PC-3 (cell line): Measurements from ENCODE around the gene SH3D21. TPM values are rescaled to one million over a fixed set of nuclear protein-coding genes. Genes with fewer than 3 reads are reported as not detected.
A peak's percentile ranks its signal among the peaks of the same experiment; 100 is the strongest.

ENCODE experiments used
- ATAC-seq: fragments of 200-7000 bp; cut with Tn5 transposase; 2 replicates; pipeline ENCODE4 v1.9.1; 2020; ENCODE audit warnings: mild to moderate bottlenecking, moderate library complexity
- Bru-seq: library from RNA; stranded (reverse); fragments of 400-500 nt; gene quantifications from one replicate; lab custom pipeline; 2021; lab: Mats Ljungman, UMichigan
- BruChase-seq, 2 experiments: library from RNA; stranded (reverse); fragments of 400-500 nt; gene quantifications; one replicate each; lab custom pipeline; 2021; lab: Mats Ljungman, UMichigan
- BruUV-seq: library from RNA; stranded (reverse); fragments of 400-500 nt; replicated peaks from 2 replicates; lab custom pipeline; 2021; lab: Mats Ljungman, UMichigan
- CTCF ChIA-PET: fragments of 300-600 bp; sonication (Branson Sonifier 250); formaldehyde crosslinking; loops from one replicate; lab custom pipeline; 2022; ENCODE audit warnings: antibody characterized with exemption; lab: Charles Lee
- POLR2A ChIA-PET: fragments of 300-600 bp; sonication (Branson Sonifier 250); formaldehyde crosslinking; loops from one replicate; lab custom pipeline; 2022; ENCODE audit warnings: antibody characterized with exemption; ENCODE audit not compliant: unreplicated experiment; lab: Charles Lee
- DNase-seq: peaks from one replicate; pipeline ENCODE4 v3.0.0-alpha.2; 2015
- H2AFZ ChIP-seq: fragments of 300-600 bp; sonication (generic); 2 replicates; pipeline ENCODE4 v1.6.0; 2016; ENCODE audit warnings: antibody characterized with exemption, low read length
- H3F3A ChIP-seq: fragments of 300-600 bp; sonication (generic); one replicate; pipeline ENCODE4 v1.6.0; 2017; ENCODE audit warnings: antibody characterized with exemption, low read length, control low read depth, mild to moderate bottlenecking; ENCODE audit not compliant: unreplicated experiment
- H3K27ac ChIP-seq: fragments of 300-600 bp; sonication (generic); 2 replicates; pipeline ENCODE4 v1.5.1; 2016; ENCODE audit warnings: mild to moderate bottlenecking, low read length
- H3K27me3 ChIP-seq: fragments of 300-600 bp; sonication (generic); 2 replicates; pipeline ENCODE4 v1.6.1; 2016; ENCODE audit warnings: low read length, mixed read lengths
- H3K36me3 ChIP-seq: fragments of 300-600 bp; sonication (generic); 2 replicates; pipeline ENCODE4 v1.6.1; 2016; ENCODE audit warnings: low read depth, mixed run types, low read length, mixed read lengths
- H3K4me1 ChIP-seq: fragments of 300-600 bp; sonication (generic); 2 replicates; pipeline ENCODE4 v1.5.1; 2016; ENCODE audit warnings: low read length; ENCODE audit not compliant: insufficient read depth
- H3K4me2 ChIP-seq: fragments of 300-600 bp; sonication (generic); 2 replicates; pipeline ENCODE4 v1.6.0; 2016; ENCODE audit warnings: low read length
- H3K4me3 ChIP-seq: fragments of 300-600 bp; sonication (generic); 2 replicates; pipeline ENCODE4 v1.5.1; 2016; ENCODE audit warnings: mild to moderate bottlenecking, low read length, mixed read lengths
- H3K79me2 ChIP-seq: fragments of 300-600 bp; sonication (generic); 2 replicates; pipeline ENCODE4 v1.6.1; 2017; ENCODE audit warnings: low read length, mixed read lengths
- H3K9ac ChIP-seq: fragments of 300-600 bp; sonication (generic); 2 replicates; pipeline ENCODE4 v1.6.0; 2016; ENCODE audit warnings: mild to moderate bottlenecking, low read length
- H3K9me2 ChIP-seq: fragments of 300-600 bp; sonication (generic); replicated peaks from 2 replicates; pipeline ENCODE4 v1.6.1; 2016; ENCODE audit warnings: mixed run types, low read length, mixed read lengths
- H3K9me3 ChIP-seq: fragments of 300-600 bp; sonication (generic); 2 replicates; pipeline ENCODE4 v1.6.1; 2016; ENCODE audit warnings: low read length, mixed read lengths
- H4K20me1 ChIP-seq: fragments of 300-600 bp; sonication (generic); 2 replicates; pipeline ENCODE4 v1.6.1; 2016; ENCODE audit warnings: low read length, mixed read lengths
- EZH2 ChIP-seq: fragments of 300-600 bp; sonication (generic); IDR thresholded peaks from one replicate; pipeline ENCODE4 v1.6.1; 2017; ENCODE audit warnings: antibody characterized with exemption, mild to moderate bottlenecking, low read length; ENCODE audit not compliant: unreplicated experiment
- EZH2phosphoT487 ChIP-seq: fragments of 300-600 bp; sonication (generic); IDR thresholded peaks from 2 replicates; pipeline ENCODE4 v1.6.1; 2018; ENCODE audit warnings: mild to moderate bottlenecking, antibody characterized with exemption, low read length, borderline replicate concordance
- intact Hi-C: fragments of 100-400 bp; cut with micrococcal nuclease; formaldehyde crosslinking; loops from 2 replicates; pipeline ENCODE4 v1.9.0; 2023
- long read RNA-seq: library from polyadenylated mRNA; unstranded; transcript quantifications from one replicate; pipeline ENCODE4 v2.0.0, GENCODE V29; 2021; ENCODE audit not compliant: unreplicated experiment
- total RNA-seq: library from RNA; depleted of rRNA; stranded (reverse); fragments of >200 nt; gene quantifications from 2 replicates; pipeline ENCODE4 v1.2.3, GENCODE V29; 2014; rRNA removed
- TF ChIP-seq, protein P1 (sequence below): fragments of 300-600 bp; sonication (generic); conservative IDR thresholded peaks from 2 replicates; pipeline ENCODE4 v1.5.1; 2017; ENCODE audit warnings: antibody characterized with exemption, low read depth, mild to moderate bottlenecking, low read length

SH3D21 gene
- total RNA-seq (11.3 and 16.4 TPM in 2 replicates), Bru-seq, nascent RNA (percentile 58 among the genes with signal in this experiment), BruChase-seq, experiment 1, labeled RNA remaining after a 6-hour chase (percentile 62 among the genes with signal in this experiment), BruChase-seq, experiment 2, labeled RNA remaining after a 2-hour chase (percentile 61 among the genes with signal in this experiment)
- long read RNA-seq, partial matches to known transcripts, result 2 of 15 reads
- long read RNA-seq, other reads (novel, unspliced or antisense), result 11 of 15 reads

DNA sequence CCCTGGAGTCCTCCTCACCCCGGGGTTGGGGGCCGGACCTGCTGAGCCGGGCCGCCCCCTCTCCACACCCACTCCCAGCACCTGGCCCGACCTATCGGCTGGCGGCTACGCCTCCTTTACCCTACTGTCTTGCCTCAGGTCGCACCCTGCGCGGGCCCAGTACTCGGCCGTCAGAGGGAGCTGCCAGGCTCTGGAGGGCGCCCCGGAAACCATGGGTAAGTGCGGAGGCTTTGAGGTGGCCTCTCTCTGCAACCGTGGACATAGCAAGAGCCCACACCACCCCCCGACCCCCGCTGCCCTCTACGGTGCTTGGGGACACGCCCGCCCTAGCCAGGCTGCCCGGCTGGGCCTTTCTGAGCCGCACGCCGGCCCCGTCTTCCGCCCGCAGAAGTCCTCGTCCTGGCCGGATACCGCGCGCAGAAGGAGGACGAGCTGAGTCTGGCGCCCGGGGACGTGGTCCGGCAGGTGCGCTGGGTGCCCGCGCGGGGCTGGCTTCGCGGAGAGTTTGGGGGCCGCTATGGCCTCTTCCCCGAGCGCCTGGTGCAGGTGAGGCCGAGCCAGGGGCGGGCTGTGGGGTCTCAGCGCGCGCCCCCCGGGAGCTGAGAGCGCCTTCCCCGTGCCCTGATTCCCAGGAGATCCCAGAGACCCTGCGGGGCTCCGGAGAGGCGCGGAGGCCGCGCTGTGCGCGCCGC is at the start of gene SH3D21:
Gene SH3D21 (plus strand): TSS at position 159 of the 692 bp plus-strand sequence. CDS start 53 bp downstream, at position 212.
- TF ChIP-seq, protein P1, sequence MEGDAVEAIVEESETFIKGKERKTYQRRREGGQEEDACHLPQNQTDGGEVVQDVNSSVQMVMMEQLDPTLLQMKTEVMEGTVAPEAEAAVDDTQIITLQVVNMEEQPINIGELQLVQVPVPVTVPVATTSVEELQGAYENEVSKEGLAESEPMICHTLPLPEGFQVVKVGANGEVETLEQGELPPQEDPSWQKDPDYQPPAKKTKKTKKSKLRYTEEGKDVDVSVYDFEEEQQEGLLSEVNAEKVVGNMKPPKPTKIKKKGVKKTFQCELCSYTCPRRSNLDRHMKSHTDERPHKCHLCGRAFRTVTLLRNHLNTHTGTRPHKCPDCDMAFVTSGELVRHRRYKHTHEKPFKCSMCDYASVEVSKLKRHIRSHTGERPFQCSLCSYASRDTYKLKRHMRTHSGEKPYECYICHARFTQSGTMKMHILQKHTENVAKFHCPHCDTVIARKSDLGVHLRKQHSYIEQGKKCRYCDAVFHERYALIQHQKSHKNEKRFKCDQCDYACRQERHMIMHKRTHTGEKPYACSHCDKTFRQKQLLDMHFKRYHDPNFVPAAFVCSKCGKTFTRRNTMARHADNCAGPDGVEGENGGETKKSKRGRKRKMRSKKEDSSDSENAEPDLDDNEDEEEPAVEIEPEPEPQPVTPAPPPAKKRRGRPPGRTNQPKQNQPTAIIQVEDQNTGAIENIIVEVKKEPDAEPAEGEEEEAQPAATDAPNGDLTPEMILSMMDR, result peak; percentile 43
- no peak for TF ChIP-seq EZH2phosphoT487
- Histone ChIP-seq H4K20me1 (no peaks in the 10 kb centered on the region), H3K79me2 (peaks cover 24% of the 10 kb centered on the region), H3K9me3 (no peaks in the 10 kb centered on the region), H3K4me1 (peaks cover 23% of the 10 kb centered on the region), H3K4me3 (peak within 1 kb of the TSS; percentile 83), H2AFZ (peak within 1 kb of the TSS; percentile 91), H3K36me3 (peaks cover 25% of the 10 kb centered on the region), H3K9me2 (no peaks in the 10 kb centered on the region), H3F3A (no peaks in the 10 kb centered on the region), H3K27me3 (no peaks in the 10 kb centered on the region), H3K9ac (peak within 1 kb of the TSS; percentile 77), H3K4me2 (peak within 1 kb of the TSS; percentile 85), H3K27ac (peak within 1 kb of the TSS; percentile 53)
- BruUV-seq, result no TSS peak
- ChIA-PET POLR2A (interaction anchor here (0.5 to 1.0 kb wide), 3 partner anchors 53 to 664 kb away, joined by 3 to 12 read pairs (median 3); no protein-coding TSS in a partner anchor), CTCF (interaction anchor here (1.9 kb wide), 1 partner anchor 157 kb away, joined by 8 read pairs; the partner anchor contains the start of gene TRAPPC3)
- ATAC-seq (peak; percentile 66), DNase-seq (peak; percentile 49)
- intact Hi-C loops, result no loop called here

DNA sequence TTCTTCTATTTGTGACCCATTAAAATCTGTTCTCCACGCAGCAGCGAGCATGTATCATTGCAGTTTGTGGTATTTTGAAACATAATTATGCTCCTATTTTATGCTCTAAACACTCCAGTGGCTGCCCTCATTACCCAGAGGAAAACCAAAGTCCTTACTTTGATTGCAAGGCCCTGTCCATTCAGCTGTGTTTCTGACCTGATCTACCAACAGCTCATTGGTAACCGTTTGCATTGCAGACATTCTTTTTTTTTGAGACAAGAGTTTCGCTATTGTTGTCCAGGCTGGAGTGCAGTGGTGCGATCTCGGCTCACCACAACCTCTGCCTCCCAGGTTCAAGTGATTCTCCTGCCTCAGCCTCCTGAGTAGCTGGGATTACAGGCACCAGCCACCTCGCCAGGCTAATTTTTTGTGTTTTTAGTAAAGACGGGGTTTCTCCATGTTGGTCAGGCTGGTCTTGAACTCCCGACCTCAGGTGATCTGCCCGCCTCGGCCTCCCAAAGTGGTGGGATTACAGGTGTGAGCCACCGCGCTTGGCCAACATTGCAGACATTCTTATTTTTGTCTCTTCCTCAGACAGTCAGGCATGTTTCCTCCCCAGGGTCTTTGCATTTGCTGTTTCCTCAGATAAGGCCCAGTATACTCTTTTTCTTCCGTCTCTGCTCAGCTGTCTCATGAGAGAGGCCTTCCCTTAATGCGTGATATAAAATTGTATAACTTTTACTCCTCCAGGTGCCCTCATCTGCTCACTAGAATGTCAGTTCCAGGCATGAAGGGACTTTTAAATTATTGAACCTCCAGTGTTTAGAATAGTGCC is 49.4 kb upstream of the SH3D21 start:
- BruUV-seq, result no TSS peak
- TF ChIP-seq, protein P1, result no peak
- TF ChIP-seq EZH2, result no peak
- TF ChIP-seq EZH2phosphoT487, result no peak
- Histone ChIP-seq H3F3A (peaks cover under 1% of the 10 kb centered on the region), H2AFZ (no peak overlapping the region), H3K27ac (peak overlapping the region; percentile 32), H3K9ac (no peak overlapping the region), H3K79me2 (peaks cover 89% of the 10 kb centered on the region), H3K4me1 (peaks cover 51% of the 10 kb centered on the region), H3K36me3 (peaks cover 29% of the 10 kb centered on the region), H3K4me3 (no peak overlapping the region), H3K9me2 (no peaks in the 10 kb centered on the region), H4K20me1 (peaks cover 31% of the 10 kb centered on the region), H3K4me2 (peak overlapping the region; percentile 32; the same call in 1 of the 2 replicates), H3K27me3 (no peaks in the 10 kb centered on the region), H3K9me3 (no peaks in the 10 kb centered on the region)
- intact Hi-C loops, result no loop called here
- no peak for ATAC-seq
- POLR2A ChIA-PET, result no interaction called here
- CTCF ChIA-PET, result no interaction called here
- no peak for DNase-seq
